ENCODE measurements around the gene SH3TC2. TPM values are rescaled to one million over a fixed set of nuclear protein-coding genes. Genes with fewer than 3 reads are reported as not detected.
A peak's percentile ranks its signal among the peaks of the same experiment; 100 is the strongest.

The SH3TC2 gene
- total and polyA plus RNA-seq, 4 donors = 1.1 to 2.9 TPM; not detected in 2

DNA sequence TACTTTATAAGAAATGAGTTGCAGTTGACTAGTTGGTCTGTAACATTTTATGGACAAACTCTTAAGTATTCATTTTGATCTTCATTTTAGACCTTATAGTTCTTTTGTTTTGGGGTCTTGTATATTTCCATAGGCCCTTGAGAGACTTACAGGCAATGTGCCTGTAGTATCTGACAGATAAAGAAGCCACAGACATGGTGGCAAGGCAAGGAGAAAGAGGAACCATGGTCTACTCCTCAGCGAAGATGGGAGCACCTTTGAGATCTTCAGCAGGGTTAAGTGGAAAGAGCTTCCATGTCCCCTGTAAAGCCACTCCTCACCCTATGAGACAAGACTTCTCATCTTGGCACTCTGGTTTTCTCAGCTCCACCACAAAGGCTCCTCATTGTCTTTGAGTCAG, 56.4 kb downstream of the SH3TC2 start:
- Histone ChIP-seq H3K27me3 (ENCODE audit: control insufficient read depth in 1 of 2, insufficient read depth in 2 of 2, low read length in 1 of 2) (peaks cover 0 to 3% of the 10 kb centered on the region in 2 donors), H3K36me3 (ENCODE audit: control insufficient read depth in 1 of 2, insufficient read depth in 2 of 2, low read length in 1 of 2) (no peaks in the 10 kb centered on the region), H3K9me3 (ENCODE audit: control insufficient read depth, low read length) (no peaks in the 10 kb centered on the region), H3K4me1 (ENCODE audit: control insufficient read depth in 1 of 2, insufficient read depth in 2 of 2, low read length in 2 of 2) (peaks cover 0 to 1% of the 10 kb centered on the region in 2 donors), H3K27ac (ENCODE audit: low read depth in 1 of 2, low read length in 2 of 2) (no peak overlapping the region), H3K4me3 (ENCODE audit: low read length in 2 of 2) (no peak overlapping the region)
- intact Hi-C loops (cut with DNase I) = no loop called here
- DNase-seq = no peak
- ATAC-seq (ENCODE audit: low FRiP score) = no peak
- 95 to 97% methylated on average over 1 of the region's 1 CpG for WGBS, 2 donors

DNA sequence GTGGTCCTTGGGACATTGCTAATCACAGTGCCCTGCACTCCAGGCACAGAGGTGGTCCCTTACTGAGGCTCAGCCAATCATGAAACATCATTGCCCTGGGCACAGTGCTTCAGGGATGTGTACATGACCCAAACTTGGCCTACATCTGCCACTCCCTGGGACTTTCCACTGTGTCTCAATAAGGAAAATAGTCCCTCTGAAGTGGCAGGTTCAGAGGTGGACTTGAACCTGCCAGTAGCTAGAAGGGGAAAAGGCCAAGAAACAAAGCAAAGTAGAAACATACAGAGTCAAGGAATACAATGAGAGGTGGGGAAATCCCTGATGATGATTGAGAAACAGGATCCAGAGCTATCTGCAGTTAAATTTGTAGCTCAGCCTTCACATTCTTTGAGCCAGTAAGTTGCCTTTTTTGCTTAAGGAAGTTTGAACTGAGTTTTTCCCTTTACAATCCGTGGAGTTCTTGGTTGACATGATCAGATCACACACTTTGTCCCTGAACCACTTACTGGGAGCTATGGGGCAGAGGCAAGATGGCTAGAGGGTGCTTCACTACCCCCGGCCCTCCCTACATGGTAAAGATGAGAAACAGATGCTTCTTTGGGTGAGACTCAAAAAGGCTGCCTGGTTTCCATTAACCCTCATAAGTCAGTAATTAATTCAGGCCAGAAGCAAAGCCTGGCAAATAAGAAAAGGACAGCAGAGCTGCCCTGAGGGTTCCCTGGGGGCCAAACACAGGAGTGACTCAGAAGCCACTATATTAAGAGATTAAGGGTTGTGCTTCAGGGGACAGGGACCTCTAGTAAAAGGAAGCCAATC, 57.6 kb downstream of the SH3TC2 start:
- peaks cover 0 to 1% of the 10 kb centered on the region in 2 donors for H3K4me1 ChIP-seq (ENCODE audit: control insufficient read depth in 1 of 2, insufficient read depth in 2 of 2, low read length in 2 of 2)
- intact Hi-C loops (cut with DNase I) = no loop called here
- H3K27ac ChIP-seq (ENCODE audit: low read depth in 1 of 2, low read length in 2 of 2) = no peak overlapping the region
- H3K36me3 ChIP-seq (ENCODE audit: control insufficient read depth in 1 of 2, insufficient read depth in 2 of 2, low read length in 1 of 2) = no peaks in the 10 kb centered on the region
- no peak for ATAC-seq (ENCODE audit: low FRiP score)
- H3K9me3 ChIP-seq (ENCODE audit: control insufficient read depth, low read length) = no peaks in the 10 kb centered on the region
- H3K27me3 ChIP-seq (ENCODE audit: control insufficient read depth in 1 of 2, insufficient read depth in 2 of 2, low read length in 1 of 2) = peaks cover 0 to 3% of the 10 kb centered on the region in 2 donors
- H3K4me3 ChIP-seq (ENCODE audit: low read length in 2 of 2) = no peak overlapping the region
- WGBS, 2 donors = 65 to 67% methylated on average over 2 of the region's 2 CpGs
- no peak for DNase-seq

DNA sequence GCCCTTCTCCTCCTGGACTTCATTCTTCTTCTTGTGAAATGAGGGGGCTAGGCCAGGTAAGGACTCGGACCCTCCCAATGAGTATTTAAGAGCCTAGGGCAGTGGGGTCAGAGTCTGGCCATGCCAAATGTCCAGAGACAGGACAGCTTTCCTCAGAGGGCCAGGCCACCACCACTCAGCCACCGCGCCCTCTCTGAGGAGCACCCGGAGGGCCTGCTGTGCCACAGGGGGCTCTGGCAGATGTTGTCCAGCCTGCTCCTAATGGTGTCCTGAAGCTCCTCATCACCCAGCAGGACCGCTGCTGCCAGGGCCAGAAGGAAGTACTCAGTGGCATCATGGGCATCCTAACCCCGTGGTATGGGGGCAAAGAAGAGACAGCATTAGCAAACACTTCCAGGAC, 58.3 kb downstream of the SH3TC2 start:
- DNase-seq = no peak
- ATAC-seq (ENCODE audit: low FRiP score) = no peak
- no peaks in the 10 kb centered on the region for H3K36me3 ChIP-seq (ENCODE audit: control insufficient read depth in 1 of 2, insufficient read depth in 2 of 2, low read length in 1 of 2)
- no peaks in the 10 kb centered on the region for H3K9me3 ChIP-seq (ENCODE audit: control insufficient read depth, low read length)
- no peak overlapping the region for H3K27ac ChIP-seq (ENCODE audit: low read depth in 1 of 2, low read length in 2 of 2)
- intact Hi-C loops (cut with DNase I) = no loop called here
- H3K27me3 ChIP-seq (ENCODE audit: control insufficient read depth in 1 of 2, insufficient read depth in 2 of 2, low read length in 1 of 2) = peaks cover 0 to 3% of the 10 kb centered on the region in 2 donors
- no peak overlapping the region for H3K4me3 ChIP-seq (ENCODE audit: low read length in 2 of 2)
- WGBS, 2 donors = 94 to 95% methylated on average over 6 of the region's 6 CpGs
- H3K4me1 ChIP-seq (ENCODE audit: control insufficient read depth in 1 of 2, insufficient read depth in 2 of 2, low read length in 2 of 2) = peaks cover 0 to 1% of the 10 kb centered on the region in 2 donors

DNA sequence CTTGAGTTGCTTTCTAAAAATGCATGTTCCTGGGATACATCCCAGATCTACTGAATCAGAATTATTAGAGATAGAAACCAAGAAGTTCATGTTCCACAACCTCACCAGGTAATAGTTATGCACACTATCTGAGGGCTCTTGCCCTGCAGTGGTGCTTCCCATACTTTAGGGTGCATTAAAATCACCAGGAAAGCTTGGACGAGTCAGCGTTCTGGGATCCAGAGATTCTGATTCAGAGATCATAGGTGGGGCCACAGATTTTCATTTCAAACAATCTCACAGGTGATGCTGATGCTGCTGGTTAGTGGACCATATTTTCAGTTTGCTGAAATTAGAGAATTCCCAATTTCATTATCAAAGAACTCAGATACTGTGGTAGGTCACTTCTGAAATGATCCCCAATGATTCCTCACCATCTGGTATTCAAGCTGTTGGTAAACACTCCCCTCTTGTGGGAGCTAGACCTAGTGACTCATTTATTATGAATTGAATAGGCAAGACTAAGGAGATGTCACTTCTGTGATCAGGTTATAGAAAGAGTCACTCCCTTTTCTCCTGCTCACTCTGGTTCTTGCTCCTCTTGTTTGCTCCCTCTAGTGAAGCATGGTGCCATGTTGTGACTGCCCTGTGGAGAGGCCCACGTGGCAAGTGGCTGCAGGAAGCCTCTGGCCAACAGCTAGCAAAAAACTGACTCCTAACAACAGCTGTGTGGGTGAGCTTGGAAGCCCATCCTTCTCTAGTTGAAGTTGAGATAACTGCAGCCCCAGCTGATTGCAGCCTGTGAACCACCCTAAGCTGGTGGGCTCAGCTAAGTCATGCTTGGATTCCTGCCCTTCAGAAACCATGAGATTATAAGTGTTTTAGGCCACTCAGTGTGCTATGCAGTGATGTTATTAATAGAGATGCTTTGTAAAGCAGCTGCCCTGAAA, 59.8 kb downstream of the SH3TC2 start:
- 80 to 89% methylated on average over 3 of the region's 3 CpGs for WGBS, 2 donors
- no peak overlapping the region for H3K4me3 ChIP-seq (ENCODE audit: low read length in 2 of 2)
- H3K36me3 ChIP-seq (ENCODE audit: control insufficient read depth in 1 of 2, insufficient read depth in 2 of 2, low read length in 1 of 2) = no peaks in the 10 kb centered on the region
- H3K4me1 ChIP-seq (ENCODE audit: control insufficient read depth in 1 of 2, insufficient read depth in 2 of 2, low read length in 2 of 2) = peaks cover 0 to 1% of the 10 kb centered on the region in 2 donors
- H3K27ac ChIP-seq (ENCODE audit: low read depth in 1 of 2, low read length in 2 of 2) = no peak overlapping the region
- DNase-seq = no peak
- ATAC-seq (ENCODE audit: low FRiP score) = no peak
- intact Hi-C loops (cut with DNase I) = loop anchor here in 1 of 2 donors (2.0 kb wide), 1 partner anchor 264 kb away; no protein-coding TSS in a partner anchor
- H3K27me3 ChIP-seq (ENCODE audit: control insufficient read depth in 1 of 2, insufficient read depth in 2 of 2, low read length in 1 of 2) = peaks cover 0 to 3% of the 10 kb centered on the region in 2 donors
- H3K9me3 ChIP-seq (ENCODE audit: control insufficient read depth, low read length) = no peaks in the 10 kb centered on the region

DNA sequence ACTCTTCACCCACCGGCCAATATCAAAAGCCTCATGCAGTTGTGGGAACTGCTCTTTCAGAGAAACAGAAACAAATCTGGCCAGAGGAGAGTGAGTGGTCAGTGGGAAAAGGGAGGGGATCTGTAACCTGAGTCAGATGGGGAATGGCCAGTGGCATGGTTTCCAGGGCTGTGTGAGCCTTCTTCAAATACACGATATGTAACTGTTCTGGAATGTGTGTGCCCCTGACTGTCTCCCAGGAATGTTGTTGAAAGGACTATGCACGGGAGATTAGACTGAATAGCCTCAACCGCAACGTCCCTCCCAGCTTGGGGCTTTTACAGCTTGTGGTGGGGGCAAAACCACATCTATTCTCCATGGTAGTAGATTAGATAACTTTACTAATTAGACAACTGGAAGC, 60.8 kb downstream of the SH3TC2 start:
- ATAC-seq (ENCODE audit: low FRiP score) = no peak

DNA sequence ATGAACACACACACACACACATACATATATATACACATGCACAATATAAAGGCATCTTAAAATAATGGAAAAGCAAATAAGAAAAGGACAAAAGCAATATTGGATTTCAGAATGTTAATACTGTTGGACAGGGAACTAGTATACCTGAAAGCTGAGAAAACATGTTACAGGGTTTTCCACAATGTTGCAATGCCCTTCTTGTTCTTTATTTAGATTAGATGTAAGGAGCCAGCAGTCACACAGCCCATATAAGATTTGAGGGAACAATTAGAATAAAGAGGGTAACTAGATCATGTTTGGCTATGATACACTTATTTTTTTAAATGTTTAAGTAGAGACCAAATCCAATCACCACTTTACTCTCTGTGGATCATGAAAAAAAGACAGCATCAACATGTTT, 61.7 kb downstream of the SH3TC2 start:
- H3K9me3 ChIP-seq (ENCODE audit: control insufficient read depth, low read length) = no peaks in the 10 kb centered on the region
- peaks cover 0 to 1% of the 10 kb centered on the region in 2 donors for H3K4me1 ChIP-seq (ENCODE audit: control insufficient read depth in 1 of 2, insufficient read depth in 2 of 2, low read length in 2 of 2)
- H3K27me3 ChIP-seq (ENCODE audit: control insufficient read depth in 1 of 2, insufficient read depth in 2 of 2, low read length in 1 of 2) = no peaks in the 10 kb centered on the region
- no peaks in the 10 kb centered on the region for H3K36me3 ChIP-seq (ENCODE audit: control insufficient read depth in 1 of 2, insufficient read depth in 2 of 2, low read length in 1 of 2)
- intact Hi-C loops (cut with DNase I) = no loop called here
- H3K27ac ChIP-seq (ENCODE audit: low read depth in 1 of 2, low read length in 2 of 2) = no peak overlapping the region
- ATAC-seq (ENCODE audit: low FRiP score) (no peak), DNase-seq (no peak)
- no peak overlapping the region for H3K4me3 ChIP-seq (ENCODE audit: low read length in 2 of 2)

More for the DNA sequence above, 60.8 kb downstream of the SH3TC2 start:
- Histone ChIP-seq H3K27me3 (ENCODE audit: control insufficient read depth in 1 of 2, insufficient read depth in 2 of 2, low read length in 1 of 2) (no peaks in the 10 kb centered on the region), H3K4me3 (ENCODE audit: low read length in 2 of 2) (no peak overlapping the region), H3K27ac (ENCODE audit: low read depth in 1 of 2, low read length in 2 of 2) (no peak overlapping the region), H3K36me3 (ENCODE audit: control insufficient read depth in 1 of 2, insufficient read depth in 2 of 2, low read length in 1 of 2) (no peaks in the 10 kb centered on the region), H3K9me3 (ENCODE audit: control insufficient read depth, low read length) (no peaks in the 10 kb centered on the region), H3K4me1 (ENCODE audit: control insufficient read depth in 1 of 2, insufficient read depth in 2 of 2, low read length in 2 of 2) (peaks cover 0 to 1% of the 10 kb centered on the region in 2 donors)
- WGBS, 2 donors = 7 to 12% methylated on average over 5 of the region's 5 CpGs
- intact Hi-C loops (cut with DNase I) = loop anchor here in 1 of 2 donors (2.0 kb wide), 1 partner anchor 263 kb away; no protein-coding TSS in a partner anchor
- DNase-seq = peak in 1 of 2 donors; percentile 44

DNA sequence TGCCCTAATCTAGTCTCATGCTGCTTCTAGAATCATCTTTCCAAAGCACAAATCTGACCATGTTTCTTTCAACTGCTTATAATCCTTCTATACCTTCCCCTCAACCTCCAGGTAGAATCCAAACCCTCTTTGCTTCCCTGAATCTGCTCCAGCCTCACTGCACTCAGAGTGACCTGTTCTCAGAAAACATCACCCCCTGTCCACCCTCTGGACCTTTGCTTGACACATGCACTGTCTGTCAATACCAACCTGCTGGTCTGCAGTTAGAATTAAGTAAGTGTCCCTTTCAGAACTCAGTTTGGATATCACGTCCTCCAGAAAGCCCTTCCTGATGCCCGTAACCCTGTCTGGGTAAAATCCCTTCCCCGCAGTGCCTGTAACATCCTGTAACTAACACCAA, 63.1 kb downstream of the SH3TC2 start:
- 85 to 87% methylated on average over 3 of the region's 3 CpGs for WGBS, 2 donors
- ATAC-seq (ENCODE audit: low FRiP score) (no peak), DNase-seq (no peak)
- Histone ChIP-seq H3K36me3 (ENCODE audit: control insufficient read depth in 1 of 2, insufficient read depth in 2 of 2, low read length in 1 of 2) (no peaks in the 10 kb centered on the region), H3K9me3 (ENCODE audit: control insufficient read depth, low read length) (no peaks in the 10 kb centered on the region), H3K4me3 (ENCODE audit: low read length in 2 of 2) (no peak overlapping the region), H3K27ac (ENCODE audit: low read depth in 1 of 2, low read length in 2 of 2) (no peak overlapping the region), H3K27me3 (ENCODE audit: control insufficient read depth in 1 of 2, insufficient read depth in 2 of 2, low read length in 1 of 2) (no peaks in the 10 kb centered on the region), H3K4me1 (ENCODE audit: control insufficient read depth in 1 of 2, insufficient read depth in 2 of 2, low read length in 2 of 2) (peaks cover 0 to 1% of the 10 kb centered on the region in 2 donors)
- intact Hi-C loops (cut with DNase I) = loop anchor here in 1 of 2 donors (2.0 to 5.0 kb wide), 2 partner anchors 172 to 263 kb away; partner anchors contain the start of gene ADRB2

DNA sequence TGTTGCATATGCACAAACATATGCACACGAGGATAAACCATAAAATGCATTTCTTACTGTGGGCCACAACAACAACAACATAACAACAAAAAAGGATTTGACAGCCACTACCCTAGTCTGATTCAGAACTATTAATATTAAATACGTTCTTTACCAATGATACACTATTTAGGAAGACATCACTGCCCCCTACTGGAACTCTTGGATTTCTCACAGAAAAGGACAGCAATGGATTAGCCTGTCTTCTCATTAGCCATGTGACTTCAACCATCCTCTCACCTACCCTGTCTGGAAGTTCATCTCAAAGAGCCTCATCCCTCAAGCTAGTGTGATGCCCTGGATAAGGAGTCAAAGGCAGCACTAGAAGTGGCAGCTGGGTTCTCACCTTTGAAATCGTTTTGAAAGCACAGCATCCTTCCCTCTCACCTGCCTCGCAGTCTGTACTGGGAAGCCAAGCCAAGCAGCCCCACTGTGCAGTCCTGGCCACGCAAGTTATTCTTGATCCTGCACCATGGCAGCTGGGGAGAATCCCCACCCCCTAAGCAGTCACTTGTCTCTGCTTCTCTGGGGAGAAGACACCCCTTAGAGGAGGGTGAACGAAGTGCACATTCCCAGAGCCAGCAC, 64.6 kb downstream of the SH3TC2 start:
- 43 to 48% methylated on average over 6 of the region's 6 CpGs for WGBS, 2 donors
- DNase-seq (no peak), ATAC-seq (ENCODE audit: low FRiP score) (peak; percentile 64)
- no peaks in the 10 kb centered on the region for H3K27me3 ChIP-seq (ENCODE audit: control insufficient read depth in 1 of 2, insufficient read depth in 2 of 2, low read length in 1 of 2)
- H3K4me1 ChIP-seq (ENCODE audit: control insufficient read depth in 1 of 2, insufficient read depth in 2 of 2, low read length in 2 of 2) = peaks cover 0 to 1% of the 10 kb centered on the region in 2 donors
- no peaks in the 10 kb centered on the region for H3K9me3 ChIP-seq (ENCODE audit: control insufficient read depth, low read length)
- H3K4me3 ChIP-seq (ENCODE audit: low read length in 2 of 2) = no peak overlapping the region
- no peak overlapping the region for H3K27ac ChIP-seq (ENCODE audit: low read depth in 1 of 2, low read length in 2 of 2)
- H3K36me3 ChIP-seq (ENCODE audit: control insufficient read depth in 1 of 2, insufficient read depth in 2 of 2, low read length in 1 of 2) = no peaks in the 10 kb centered on the region
- intact Hi-C loops (cut with DNase I) = loop anchor here in 1 of 2 donors (2.0 to 5.0 kb wide), 2 partner anchors 171 to 261 kb away; partner anchors contain the start of gene ADRB2

Data from aorta (tissue), 5 donors.